ENCODE measurements around the gene SRXN1.

The SRXN1 gene

DNA sequence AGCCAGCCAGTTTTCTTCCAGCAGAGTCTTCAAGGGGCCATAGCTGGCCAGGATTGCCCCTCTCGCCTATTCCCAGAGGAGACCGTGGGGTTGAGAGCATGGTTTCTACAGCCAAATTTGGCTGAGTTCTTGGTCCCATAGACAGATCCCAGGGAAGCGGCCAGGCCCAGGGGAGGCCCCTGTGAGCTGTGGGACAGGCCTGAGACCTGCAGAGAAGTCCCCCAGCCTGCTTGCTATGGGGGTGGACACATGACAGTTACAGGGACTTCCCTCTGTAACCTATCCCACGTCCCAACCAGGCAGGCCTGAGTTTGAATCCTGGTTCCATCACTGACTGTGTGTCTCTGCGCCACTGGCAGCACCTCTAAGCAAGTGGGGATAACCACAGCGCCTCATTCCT, 45.5 kb downstream of the SRXN1 start:
- DNase-seq (ENCODE audit: low read depth in 2 of 2), result no peak

DNA sequence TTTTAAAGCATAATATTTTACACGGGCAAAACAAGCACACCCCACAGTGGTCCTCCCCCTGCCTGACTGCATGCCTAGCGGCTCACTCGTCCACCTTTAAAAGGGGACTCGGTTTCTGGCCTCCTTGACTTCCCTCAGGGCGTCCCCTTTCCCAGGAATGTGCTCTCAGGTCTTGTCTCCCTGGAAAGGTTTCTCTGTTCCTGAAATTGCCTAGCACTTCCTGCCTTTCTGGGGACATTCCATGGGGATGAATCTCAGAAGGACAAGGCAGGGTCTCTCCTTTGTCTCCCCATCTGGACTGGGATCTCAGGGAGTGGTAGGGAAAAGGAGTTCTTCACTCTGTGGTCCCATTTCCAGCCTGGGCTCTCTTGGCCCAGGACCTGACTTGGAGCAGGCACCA, 47.8 kb downstream of the SRXN1 start:
- no peak for DNase-seq (ENCODE audit: low read depth in 2 of 2)

DNA sequence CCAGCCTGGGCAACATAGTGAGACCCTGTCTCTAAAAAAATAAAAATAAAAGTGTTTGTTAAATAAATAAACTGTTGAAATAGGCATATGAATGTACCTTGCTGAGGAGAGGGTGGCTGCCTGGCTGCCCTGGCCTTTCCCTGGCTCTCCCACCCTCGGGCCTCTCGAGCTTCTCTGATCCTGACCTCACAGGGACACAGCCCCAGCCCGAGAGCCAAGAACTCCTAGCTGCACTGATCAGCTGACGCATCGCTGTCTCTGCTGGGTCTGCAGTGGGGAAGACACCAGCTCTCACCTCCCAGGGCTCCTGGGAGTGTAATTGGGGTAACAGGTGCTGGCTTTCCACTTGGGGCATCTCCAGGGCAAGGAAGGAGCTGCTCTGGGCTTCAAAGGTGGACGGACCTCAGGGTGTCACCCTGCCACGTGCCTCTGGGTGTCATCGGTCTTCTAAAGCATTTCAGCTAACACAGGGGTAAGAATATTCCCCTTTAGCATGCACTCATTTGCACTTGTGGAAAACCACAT, 49.8 kb downstream of the SRXN1 start:
- no peak for DNase-seq (ENCODE audit: low read depth in 2 of 2)

DNA sequence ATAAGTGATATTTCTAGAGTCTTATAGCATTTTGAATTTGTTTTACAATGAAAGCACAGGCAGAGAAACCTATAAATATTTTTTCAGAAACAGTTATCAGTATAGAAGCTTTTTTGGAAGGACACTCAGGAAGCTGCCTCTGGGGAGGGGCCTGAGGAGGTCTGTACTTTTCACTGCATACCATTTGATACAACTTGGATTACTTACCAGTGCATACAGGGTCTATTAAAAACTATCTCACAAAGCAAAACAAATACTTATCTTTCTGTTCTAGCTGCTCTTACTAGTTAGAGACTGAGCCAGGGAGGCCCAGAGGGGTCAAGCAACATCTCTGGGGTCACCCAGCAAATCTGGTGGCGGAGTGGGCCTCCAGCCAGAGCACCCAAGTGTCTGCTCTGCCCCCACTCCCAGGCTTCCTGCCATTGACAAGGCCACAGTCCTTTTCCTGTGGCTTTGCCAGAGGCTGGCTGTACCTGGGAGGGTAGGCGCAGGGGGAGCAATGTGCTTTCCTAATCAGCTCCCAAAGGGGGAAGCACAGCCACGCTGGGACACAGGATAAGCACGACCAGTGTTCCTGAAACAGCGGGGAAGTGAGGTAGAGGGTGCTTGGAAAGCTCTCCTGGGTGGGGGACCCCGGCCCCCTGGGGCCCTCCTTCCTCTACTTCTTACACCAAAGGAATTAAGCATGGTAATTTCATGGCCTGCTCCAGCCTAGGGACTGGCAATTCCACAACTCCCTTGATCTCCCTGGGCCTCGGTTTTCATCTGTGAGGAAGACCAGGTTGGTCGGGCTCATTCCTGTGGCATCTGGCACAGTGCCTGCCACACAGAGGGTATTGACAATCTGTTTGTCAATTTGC, 50.7 kb downstream of the SRXN1 start:
- no peak for DNase-seq (ENCODE audit: low read depth in 2 of 2)

DNA sequence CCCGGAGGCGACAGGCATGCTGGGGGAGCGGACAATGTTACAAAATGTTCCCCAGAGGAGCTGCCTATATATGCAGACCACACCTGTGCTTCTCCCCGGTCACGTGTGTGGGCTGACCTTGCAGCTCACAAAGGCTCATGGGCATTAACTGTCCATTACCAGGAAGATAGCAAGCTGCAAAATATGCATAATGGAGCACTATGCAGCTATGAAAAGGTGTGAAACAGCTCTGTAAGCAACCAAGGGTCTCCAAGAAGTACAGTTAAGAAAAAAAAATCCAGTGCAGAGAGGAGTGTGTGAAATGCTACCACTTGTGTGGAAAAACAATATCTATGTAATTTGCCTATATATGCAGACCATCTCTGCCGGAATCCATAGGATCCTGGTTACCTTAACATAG, 52.3 kb downstream of the SRXN1 start:
- no peak for DNase-seq (ENCODE audit: low read depth in 2 of 2)

DNA sequence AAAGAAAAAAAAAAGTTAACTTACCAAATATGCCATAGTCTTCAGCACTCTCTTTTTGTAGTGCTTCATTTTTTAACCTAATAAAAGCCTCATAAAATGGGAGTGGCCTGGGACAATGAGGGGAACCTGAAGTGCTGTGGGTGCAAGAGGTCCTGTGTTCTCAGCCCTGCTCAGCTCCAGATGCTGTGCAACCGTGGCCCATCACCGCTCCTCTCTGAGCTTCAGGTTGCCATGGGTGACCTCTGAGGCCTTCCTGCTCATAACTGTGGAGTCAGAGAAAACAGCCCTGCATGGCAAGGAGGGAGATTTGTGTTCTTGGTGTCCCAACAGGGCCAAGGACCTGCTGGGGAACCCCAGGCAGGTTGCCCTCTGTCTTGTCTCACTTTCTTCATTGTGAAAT, 52.9 kb downstream of the SRXN1 start:
- no peak for DNase-seq (ENCODE audit: low read depth in 2 of 2)

DNA sequence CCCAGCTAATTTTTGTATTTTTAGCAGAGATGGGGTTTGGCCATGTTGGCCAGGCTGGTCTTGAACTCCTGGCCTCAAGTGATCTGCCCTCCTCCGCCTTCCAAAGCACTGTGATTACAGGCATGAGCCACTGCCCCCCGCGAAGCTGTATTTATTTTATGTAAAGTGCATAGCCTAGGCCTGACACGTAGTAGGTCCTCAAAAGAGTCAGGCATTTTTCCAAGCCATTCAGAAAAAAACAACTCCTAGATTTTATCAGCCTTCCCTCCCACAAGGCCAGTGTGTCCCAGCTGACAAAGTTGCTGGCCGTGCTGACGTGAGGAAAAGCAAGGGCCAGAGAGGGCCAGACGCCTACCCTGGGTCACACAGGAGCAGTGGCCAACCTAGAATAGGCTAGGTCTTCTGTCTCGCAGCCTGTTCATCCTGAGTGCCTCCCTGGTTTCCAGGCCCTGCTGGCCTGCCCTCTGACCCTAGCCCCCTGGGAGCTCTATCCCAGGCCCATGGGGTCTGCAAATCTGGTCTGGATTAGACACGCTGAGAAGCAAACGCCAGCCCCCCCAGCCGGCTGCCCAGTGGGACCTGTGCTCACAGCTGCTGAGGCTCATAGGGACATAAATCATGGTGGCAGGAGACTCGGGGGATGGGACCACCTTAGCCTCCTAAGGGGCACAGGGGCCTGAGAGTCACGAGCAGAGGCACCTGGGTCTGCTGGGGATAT, 54.7 kb downstream of the SRXN1 start:
- no peak for DNase-seq (ENCODE audit: low read depth in 2 of 2)

DNA sequence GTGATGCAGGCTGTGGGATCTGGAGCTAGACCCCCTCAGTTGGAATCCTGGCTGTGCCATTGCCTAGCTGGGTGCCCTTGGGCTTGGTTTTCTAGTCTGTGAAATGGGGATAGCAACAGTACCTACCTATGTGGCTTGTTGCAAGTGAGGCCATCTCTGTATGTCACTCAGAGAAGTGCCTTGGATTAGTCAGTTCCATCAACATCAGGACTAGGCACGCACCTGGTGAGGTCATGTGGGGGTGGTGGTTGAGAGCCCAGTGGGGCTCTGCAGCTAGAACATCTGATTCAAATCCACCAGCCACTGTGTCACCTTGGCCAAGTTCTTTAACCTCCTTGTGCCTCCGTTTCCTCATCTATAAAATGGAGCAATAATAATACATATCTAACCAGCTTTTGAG, 55.4 kb downstream of the SRXN1 start:
- no peak for DNase-seq (ENCODE audit: low read depth in 2 of 2)

Data from stimulated activated CD8-positive, alpha-beta memory T cell treated with anti-CD3 and anti-CD28 coated beads, Interleukin-2, amount 100 ng/mL, for 1 hour (primary cell).